HEK293 (cell line): ENCODE data around the gene GNG5.
A peak's percentile ranks its signal among the peaks of the same experiment; 100 is the strongest.

ENCODE experiments used
- BCL6B ChIP-seq: fragments of 450-650 bp; formaldehyde crosslinking; IDR thresholded peaks from 2 replicates; pipeline ENCODE4 v1.5.1; 2017; ENCODE audit warnings: missing biosample characterization, missing genetic modification characterization
- GLI2 ChIP-seq: fragments of 450-650 bp; formaldehyde crosslinking; IDR thresholded peaks from 2 replicates; pipeline ENCODE4; 2017; ENCODE audit warnings: missing biosample characterization, missing genetic modification characterization, low read depth, borderline replicate concordance
- HOXD13 ChIP-seq: sonication (generic); formaldehyde crosslinking; IDR thresholded peaks from 2 replicates; pipeline ENCODE4 v1.8.0; 2022; ENCODE audit warnings: missing genetic modification reagents, borderline replicate concordance
- KLF1 ChIP-seq: fragments of 450-650 bp; formaldehyde crosslinking; IDR thresholded peaks from 2 replicates; pipeline ENCODE4 v1.5.1; 2016; ENCODE audit warnings: missing biosample characterization, missing genetic modification characterization
- KLF16 ChIP-seq: fragments of 450-650 bp; formaldehyde crosslinking; IDR thresholded peaks from 2 replicates; pipeline ENCODE4 v1.5.1; 2017; ENCODE audit warnings: missing biosample characterization, missing genetic modification characterization
- KLF17 ChIP-seq: fragments of 450-650 bp; formaldehyde crosslinking; IDR thresholded peaks from 2 replicates; pipeline ENCODE4 v1.5.1; 2016; ENCODE audit warnings: missing biosample characterization, missing genetic modification characterization
- MEIS1 ChIP-seq: sonication (generic); formaldehyde crosslinking; IDR thresholded peaks from 2 replicates; pipeline ENCODE4 v1.8.1; 2022; ENCODE audit warnings: missing genetic modification reagents, mild to moderate bottlenecking, borderline replicate concordance
- MYNN ChIP-seq: fragments of 450-650 bp; formaldehyde crosslinking; IDR thresholded peaks from 2 replicates; pipeline ENCODE4 v1.5.1; 2016; ENCODE audit warnings: missing biosample characterization, missing genetic modification characterization, borderline replicate concordance
- OSR2 ChIP-seq: fragments of 450-650 bp; formaldehyde crosslinking; IDR thresholded peaks from 2 replicates; pipeline ENCODE4 v1.5.1; 2016; ENCODE audit warnings: missing biosample characterization, missing genetic modification characterization
- REPIN1 ChIP-seq: fragments of 450-650 bp; formaldehyde crosslinking; IDR thresholded peaks from 2 replicates; pipeline ENCODE4 v1.5.1; 2017; ENCODE audit warnings: missing biosample characterization, missing genetic modification characterization, low read depth
- SCRT1 ChIP-seq: fragments of 450-650 bp; formaldehyde crosslinking; IDR thresholded peaks from 2 replicates; pipeline ENCODE4 v1.5.1; 2016; ENCODE audit warnings: missing biosample characterization, missing genetic modification characterization, borderline replicate concordance
- SP3 ChIP-seq: fragments of 450-650 bp; formaldehyde crosslinking; IDR thresholded peaks from 2 replicates; pipeline ENCODE4 v1.5.1; 2016; ENCODE audit warnings: missing biosample characterization, missing genetic modification characterization
- YY2 ChIP-seq: fragments of 450-650 bp; formaldehyde crosslinking; IDR thresholded peaks from 2 replicates; pipeline ENCODE4 v1.5.1; 2016; ENCODE audit warnings: missing biosample characterization, missing genetic modification characterization
- ZBTB20 ChIP-seq: fragments of 450-650 bp; formaldehyde crosslinking; IDR thresholded peaks from 2 replicates; pipeline ENCODE4 v1.5.1; 2016; ENCODE audit warnings: missing biosample characterization, missing genetic modification characterization
- ZBTB8A ChIP-seq: fragments of 450-650 bp; formaldehyde crosslinking; IDR thresholded peaks from 2 replicates; pipeline ENCODE4 v1.5.1; 2016; ENCODE audit warnings: missing biosample characterization, missing genetic modification characterization
- ZNF121 ChIP-seq: fragments of 450-650 bp; formaldehyde crosslinking; IDR thresholded peaks from 2 replicates; pipeline ENCODE4 v1.5.1; 2016; ENCODE audit warnings: missing biosample characterization, missing genetic modification characterization
- ZNF133 ChIP-seq: fragments of 450-650 bp; formaldehyde crosslinking; IDR thresholded peaks from 2 replicates; pipeline ENCODE4 v1.5.1; 2016; ENCODE audit warnings: missing biosample characterization, missing genetic modification characterization
- ZNF140 ChIP-seq: fragments of 450-650 bp; formaldehyde crosslinking; IDR thresholded peaks from 2 replicates; pipeline ENCODE4 v1.5.1; 2016; ENCODE audit warnings: missing biosample characterization, missing genetic modification characterization
- ZNF2 ChIP-seq: fragments of 450-650 bp; formaldehyde crosslinking; IDR thresholded peaks from 2 replicates; pipeline ENCODE4 v1.5.1; 2016; ENCODE audit warnings: missing biosample characterization, missing genetic modification characterization
- ZNF239 ChIP-seq: fragments of 450-650 bp; formaldehyde crosslinking; IDR thresholded peaks from 2 replicates; pipeline ENCODE4 v1.5.1; 2016; ENCODE audit warnings: missing biosample characterization, missing genetic modification characterization
- ZNF302 ChIP-seq: fragments of 450-650 bp; formaldehyde crosslinking; IDR thresholded peaks from 2 replicates; pipeline ENCODE4 v1.5.1; 2016; ENCODE audit warnings: missing biosample characterization, missing genetic modification characterization, low read depth
- ZNF362 ChIP-seq: fragments of 450-650 bp; formaldehyde crosslinking; IDR thresholded peaks from 2 replicates; pipeline ENCODE4 v1.5.1; 2016; ENCODE audit warnings: missing biosample characterization, missing genetic modification characterization
- ZNF501 ChIP-seq: fragments of 450-650 bp; formaldehyde crosslinking; IDR thresholded peaks from 2 replicates; pipeline ENCODE4 v1.5.1; 2016; ENCODE audit warnings: missing biosample characterization, missing genetic modification characterization
- ZNF514 ChIP-seq: fragments of 450-650 bp; formaldehyde crosslinking; IDR thresholded peaks from 2 replicates; pipeline ENCODE4 v1.5.1; 2016; ENCODE audit warnings: missing biosample characterization, missing genetic modification characterization
- ZNF610 ChIP-seq: fragments of 450-650 bp; formaldehyde crosslinking; IDR thresholded peaks from 2 replicates; pipeline ENCODE4 v1.5.1; 2016; ENCODE audit warnings: missing biosample characterization, missing genetic modification characterization, borderline replicate concordance
- ZNF626 ChIP-seq: fragments of 450-650 bp; sonication (Bioruptor Pico); formaldehyde crosslinking; IDR thresholded peaks from 2 replicates; pipeline ENCODE4 v1.5.1; 2018; ENCODE audit warnings: missing biosample characterization, missing genetic modification characterization, inconsistent platforms
- ZNF629 ChIP-seq: fragments of 450-650 bp; formaldehyde crosslinking; IDR thresholded peaks from 2 replicates; pipeline ENCODE4 v1.5.1; 2017; ENCODE audit warnings: missing biosample characterization, missing genetic modification characterization
- ZNF654 ChIP-seq: fragments of 450-650 bp; formaldehyde crosslinking; IDR thresholded peaks from 2 replicates; pipeline ENCODE4 v1.5.1; 2016; ENCODE audit warnings: low read depth, missing biosample characterization, missing genetic modification characterization
- ZNF664 ChIP-seq: fragments of 450-650 bp; formaldehyde crosslinking; IDR thresholded peaks from 2 replicates; pipeline ENCODE4 v1.5.1; 2016; ENCODE audit warnings: missing biosample characterization, missing genetic modification characterization
- ZNF707 ChIP-seq: fragments of 450-650 bp; formaldehyde crosslinking; IDR thresholded peaks from 2 replicates; pipeline ENCODE4 v1.5.1; 2016; ENCODE audit warnings: missing biosample characterization, missing genetic modification characterization
- ZNF768 ChIP-seq: fragments of 450-650 bp; formaldehyde crosslinking; IDR thresholded peaks from 2 replicates; pipeline ENCODE4 v1.5.1; 2018; ENCODE audit warnings: missing biosample characterization, mild to moderate bottlenecking, missing genetic modification characterization
- ZNF785 ChIP-seq: fragments of 450-650 bp; formaldehyde crosslinking; IDR thresholded peaks from 2 replicates; pipeline ENCODE4 v1.5.1; 2016; ENCODE audit warnings: missing biosample characterization, missing genetic modification characterization
- ZNF791 ChIP-seq: fragments of 450-650 bp; formaldehyde crosslinking; IDR thresholded peaks from 2 replicates; pipeline ENCODE4 v1.5.1; 2016; ENCODE audit warnings: missing biosample characterization, missing genetic modification characterization
- ZNF830 ChIP-seq: fragments of 450-650 bp; IDR thresholded peaks from 2 replicates; pipeline ENCODE4 v1.5.0; 2018; ENCODE audit warnings: missing biosample characterization, missing genetic modification characterization, low read depth, mild to moderate bottlenecking, moderate library complexity
- ZNF843 ChIP-seq: fragments of 450-650 bp; formaldehyde crosslinking; IDR thresholded peaks from 2 replicates; pipeline ENCODE4 v1.5.1; 2016; ENCODE audit warnings: missing biosample characterization, missing genetic modification characterization
- ZSCAN23 ChIP-seq: fragments of 450-650 bp; formaldehyde crosslinking; IDR thresholded peaks from 2 replicates; pipeline ENCODE4 v1.5.1; 2016; ENCODE audit warnings: missing biosample characterization, missing genetic modification characterization
- ZSCAN30 ChIP-seq: fragments of 450-650 bp; IDR thresholded peaks from 2 replicates; pipeline ENCODE4 v1.5.1; 2018; ENCODE audit warnings: missing biosample characterization, mild to moderate bottlenecking, missing genetic modification characterization, moderate library complexity
- ZSCAN4 ChIP-seq: fragments of 450-650 bp; formaldehyde crosslinking; IDR thresholded peaks from 2 replicates; pipeline ENCODE4 v1.5.1; 2017; ENCODE audit warnings: missing biosample characterization, missing genetic modification characterization
- ZSCAN5A ChIP-seq: fragments of 450-650 bp; formaldehyde crosslinking; IDR thresholded peaks from 2 replicates; pipeline ENCODE4 v1.5.1; 2016; ENCODE audit warnings: missing biosample characterization, missing genetic modification characterization

Gene GNG5

GRCh38 chr1:84476225-84476624 is 30.2 kb downstream of the GNG5 start (continued):
- no peak for TF ChIP-seq ZNF362 (tag by site-specific recombination)
- TF ChIP-seq KLF16, result no peak
- TF ChIP-seq ZNF121 (tag by site-specific recombination), result no peak
- 0 out of 2 replicates have a peak, but pooled peaks have one; percentile 37 for TF ChIP-seq ZNF302 (tag by site-specific recombination)
- TF ChIP-seq ZSCAN23 (tag by site-specific recombination), result no peak
- TF ChIP-seq ZNF239 (tag by site-specific recombination), result no peak
- TF ChIP-seq KLF1 (tag by site-specific recombination), result no peak
- TF ChIP-seq ZNF629 (tag by site-specific recombination), result 0 out of 2 replicates have a peak, but pooled peaks have one; percentile 18
- TF ChIP-seq BCL6B, result no peak
- no peak for TF ChIP-seq ZSCAN30 (tag by site-specific recombination)
- TF ChIP-seq ZNF664, result peak; percentile 56; the same call in 1 of the 2 replicates
- TF ChIP-seq KLF17, result no peak
- no peak; the same call in 1 of the 2 replicates for TF ChIP-seq GLI2
- no peak for TF ChIP-seq OSR2 (tag by site-specific recombination)
- no peak for TF ChIP-seq ZNF843 (tag by site-specific recombination)
- no peak for TF ChIP-seq ZNF654 (tag by site-specific recombination)
- peak; percentile 75 for TF ChIP-seq ZBTB8A (tag by site-specific recombination)
- TF ChIP-seq MEIS1 (CRISPR knock-in tag), result no peak
- TF ChIP-seq ZNF501 (tag by site-specific recombination), result no peak
- TF ChIP-seq ZBTB20 (tag by site-specific recombination), result no peak
- no peak for TF ChIP-seq MYNN (tag by site-specific recombination)
- no peak for TF ChIP-seq ZSCAN5A (tag by site-specific recombination)
- TF ChIP-seq ZNF707, result no peak
- 0 out of 2 replicates have a peak, but pooled peaks have one; percentile 26 for TF ChIP-seq SP3 (tag by site-specific recombination)
- TF ChIP-seq ZNF610 (tag by site-specific recombination), result no peak
- no peak for TF ChIP-seq ZSCAN4 (tag by site-specific recombination)
- no peak for TF ChIP-seq ZNF785 (tag by site-specific recombination)
- no peak for TF ChIP-seq HOXD13
- TF ChIP-seq REPIN1 (tag by site-specific recombination), result no peak
- 0 out of 2 replicates have a peak, but pooled peaks have one; percentile 81 for TF ChIP-seq ZNF514 (tag by site-specific recombination)
- TF ChIP-seq ZNF791 (tag by site-specific recombination), result no peak
- TF ChIP-seq SCRT1 (tag by site-specific recombination), result no peak
- TF ChIP-seq ZNF626 (tag by site-specific recombination), result no peak
- peak; percentile 86; the same call in 1 of the 2 replicates for TF ChIP-seq ZNF140
- TF ChIP-seq ZNF830 (tag by site-specific recombination), result no peak
- TF ChIP-seq ZNF2 (tag by site-specific recombination), result no peak
- TF ChIP-seq ZNF133 (tag by site-specific recombination), result no peak
- no peak for TF ChIP-seq YY2 (tag by site-specific recombination)
- TF ChIP-seq ZNF768 (tag by site-specific recombination), result no peak
